Hippocampal formation (tissue), 2 donors: ENCODE measurements around the gene FAM53B.
"Not testable (repeated sequence)": the region's sequence is repeated elsewhere in the genome, so short reads cannot be mapped to it uniquely, and the experiment has no call there.

Experiments used
- DNase-seq, 2 donors: peaks; one replicate each; lab custom pipeline; 2025; lab: John Stamatoyannopoulos, UW

Gene FAM53B

DNA sequence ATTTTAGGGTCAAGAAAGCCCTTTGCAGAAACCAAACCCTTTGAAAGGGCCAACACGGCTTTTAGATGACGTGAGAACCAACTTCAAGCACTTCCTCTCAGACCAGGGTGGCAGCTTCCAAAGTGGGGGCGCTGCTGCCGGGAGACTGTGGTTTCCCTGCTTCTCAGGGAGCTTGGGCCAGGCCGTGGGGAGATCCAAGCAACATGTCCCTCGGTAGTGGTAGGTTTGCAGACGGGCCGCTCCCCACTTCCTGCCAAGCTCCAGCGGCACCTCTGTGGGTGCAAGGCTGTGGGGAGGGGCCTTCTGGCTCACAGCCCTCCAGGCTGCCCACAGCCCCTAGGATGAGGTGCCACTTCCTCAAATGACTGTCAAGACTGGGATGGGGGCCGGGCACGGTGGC lies 132.4 kb downstream of the FAM53B start:
- no peak for DNase-seq

DNA sequence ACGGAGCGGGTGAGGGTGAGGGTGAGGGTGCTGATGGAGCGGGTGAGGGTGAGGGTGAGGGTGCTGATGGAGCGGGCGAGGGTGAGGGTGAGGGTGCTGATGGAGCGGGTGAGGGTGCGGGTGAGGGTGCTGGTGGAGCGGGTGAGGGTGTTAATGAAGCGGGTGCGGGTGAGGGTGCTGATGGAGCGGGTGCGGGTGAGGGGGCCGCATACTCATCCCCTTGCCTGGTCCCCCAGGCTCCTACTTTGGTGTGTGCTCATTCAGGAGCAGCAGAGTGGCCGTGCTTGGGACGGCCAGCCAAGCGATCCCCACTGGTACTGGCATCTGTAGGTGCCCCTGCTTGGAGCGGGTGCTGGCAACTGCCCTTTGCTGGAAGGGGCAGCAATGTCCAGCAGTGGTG lies 133.3 kb downstream of the FAM53B start:
- not testable (repeated sequence) for DNase-seq

DNA sequence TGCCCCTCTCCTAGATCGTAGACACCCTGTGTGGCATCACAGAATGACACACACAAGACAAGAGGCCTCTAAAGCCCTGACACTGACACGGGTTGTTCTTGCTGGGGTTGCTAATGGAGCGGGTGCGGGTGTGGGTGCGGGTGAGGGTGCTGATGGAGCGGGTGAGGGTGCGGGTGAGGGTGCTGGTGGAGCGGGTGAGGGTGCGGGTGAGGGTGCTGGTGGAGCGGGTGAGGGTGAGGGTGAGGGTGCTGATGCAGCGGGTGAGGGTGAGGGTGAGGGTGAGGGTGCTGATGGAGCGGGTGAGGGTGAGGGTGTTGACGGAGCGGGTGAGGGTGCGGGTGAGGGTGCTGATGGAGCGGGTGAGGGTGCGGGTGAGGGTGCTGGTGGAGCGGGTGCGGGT lies 134.0 kb downstream of the FAM53B start:
- DNase-seq: not testable (repeated sequence)

DNA sequence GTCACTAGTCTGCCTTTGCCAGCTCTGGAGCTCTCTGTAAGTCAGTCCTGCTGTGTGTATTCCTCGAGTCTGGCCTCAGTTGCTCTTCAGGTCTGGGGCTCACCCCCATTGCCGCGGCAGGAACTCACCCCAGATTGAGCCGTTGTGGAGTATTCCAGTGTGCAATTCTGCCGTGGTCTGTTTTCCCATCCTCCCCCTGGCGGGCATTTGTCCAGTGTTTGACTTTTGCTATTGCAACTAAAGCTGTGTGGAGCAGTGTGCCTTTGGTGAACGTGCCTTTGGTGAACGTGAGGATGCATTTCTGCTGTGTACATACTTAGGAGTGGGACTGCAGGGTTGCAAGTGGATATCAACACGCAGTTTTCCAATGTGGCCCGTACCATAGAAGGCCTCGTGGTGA lies 134.5 kb downstream of the FAM53B start:
- DNase-seq: no peak

DNA sequence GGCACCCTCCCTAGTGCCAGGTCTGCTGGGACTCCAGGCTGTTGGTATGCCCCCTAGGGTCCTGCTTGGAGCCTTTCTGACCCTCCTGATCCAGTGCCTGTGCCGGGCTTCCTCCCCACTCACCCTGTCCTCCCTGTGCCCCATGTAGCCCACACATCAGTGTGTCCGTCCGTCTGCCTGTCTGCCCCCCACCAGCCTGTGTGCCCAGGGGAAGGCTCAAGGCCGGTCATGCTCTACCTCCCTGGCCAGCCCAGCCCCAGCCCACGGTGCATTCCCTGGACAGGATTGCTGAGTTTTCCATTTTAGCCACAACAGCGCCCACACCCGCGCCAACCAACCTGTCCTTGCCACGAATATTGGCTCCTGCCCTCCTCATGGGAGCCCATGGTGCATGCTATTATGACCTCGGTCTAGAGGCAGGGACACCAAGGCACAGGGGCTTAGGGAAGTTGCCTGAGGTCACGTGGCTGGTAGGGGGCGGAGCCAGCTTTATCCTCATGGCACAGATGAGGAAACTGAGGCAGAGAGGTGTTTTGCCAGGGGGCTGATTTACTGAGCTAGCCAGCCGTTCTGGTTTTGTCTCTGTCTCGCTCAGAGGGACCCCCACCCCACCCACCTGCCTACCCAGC lies 136.0 kb downstream of the FAM53B start:
- no peak for DNase-seq

DNA sequence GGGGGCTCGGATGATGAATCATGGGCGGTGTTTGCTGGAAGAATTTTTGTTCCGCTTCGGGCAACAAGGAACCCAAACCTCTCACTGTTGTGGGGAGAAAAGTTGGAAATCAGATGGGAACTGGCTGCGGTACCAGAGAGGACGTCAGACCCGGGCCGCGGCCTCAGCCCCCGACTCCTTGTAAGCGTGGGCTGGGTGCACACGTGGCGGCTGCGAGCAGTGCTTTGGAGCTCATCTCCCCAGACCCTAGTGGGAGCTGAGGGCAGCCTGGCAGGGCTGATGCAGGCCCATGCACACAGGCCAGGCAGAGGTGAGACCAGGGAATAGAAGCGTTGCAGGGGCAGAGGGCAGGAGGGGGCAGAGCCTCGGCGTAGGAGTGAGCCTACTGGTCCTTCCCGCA lies 136.5 kb downstream of the FAM53B start:
- DNase-seq: no peak

DNA sequence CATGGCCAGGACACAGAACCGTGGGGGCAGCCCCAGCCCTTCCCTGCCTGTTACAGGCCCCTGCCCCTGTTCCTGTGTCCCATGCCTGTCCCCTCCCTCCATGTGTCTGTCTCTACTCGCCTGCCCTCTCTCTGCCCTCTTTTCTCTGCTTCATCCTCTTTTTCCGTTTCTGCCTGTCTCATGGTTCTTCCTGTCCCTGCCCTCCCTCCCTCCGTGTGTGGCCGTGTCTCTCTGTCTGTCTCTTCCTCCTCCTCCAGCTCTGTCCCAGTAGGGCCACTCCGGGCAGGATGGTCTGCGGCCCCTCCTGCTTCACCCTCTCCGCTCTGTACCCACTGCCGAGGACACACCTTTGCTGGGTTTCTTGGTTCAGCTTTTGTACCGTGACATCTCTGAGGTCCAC lies 137.4 kb downstream of the FAM53B start:
- DNase-seq: no peak

DNA sequence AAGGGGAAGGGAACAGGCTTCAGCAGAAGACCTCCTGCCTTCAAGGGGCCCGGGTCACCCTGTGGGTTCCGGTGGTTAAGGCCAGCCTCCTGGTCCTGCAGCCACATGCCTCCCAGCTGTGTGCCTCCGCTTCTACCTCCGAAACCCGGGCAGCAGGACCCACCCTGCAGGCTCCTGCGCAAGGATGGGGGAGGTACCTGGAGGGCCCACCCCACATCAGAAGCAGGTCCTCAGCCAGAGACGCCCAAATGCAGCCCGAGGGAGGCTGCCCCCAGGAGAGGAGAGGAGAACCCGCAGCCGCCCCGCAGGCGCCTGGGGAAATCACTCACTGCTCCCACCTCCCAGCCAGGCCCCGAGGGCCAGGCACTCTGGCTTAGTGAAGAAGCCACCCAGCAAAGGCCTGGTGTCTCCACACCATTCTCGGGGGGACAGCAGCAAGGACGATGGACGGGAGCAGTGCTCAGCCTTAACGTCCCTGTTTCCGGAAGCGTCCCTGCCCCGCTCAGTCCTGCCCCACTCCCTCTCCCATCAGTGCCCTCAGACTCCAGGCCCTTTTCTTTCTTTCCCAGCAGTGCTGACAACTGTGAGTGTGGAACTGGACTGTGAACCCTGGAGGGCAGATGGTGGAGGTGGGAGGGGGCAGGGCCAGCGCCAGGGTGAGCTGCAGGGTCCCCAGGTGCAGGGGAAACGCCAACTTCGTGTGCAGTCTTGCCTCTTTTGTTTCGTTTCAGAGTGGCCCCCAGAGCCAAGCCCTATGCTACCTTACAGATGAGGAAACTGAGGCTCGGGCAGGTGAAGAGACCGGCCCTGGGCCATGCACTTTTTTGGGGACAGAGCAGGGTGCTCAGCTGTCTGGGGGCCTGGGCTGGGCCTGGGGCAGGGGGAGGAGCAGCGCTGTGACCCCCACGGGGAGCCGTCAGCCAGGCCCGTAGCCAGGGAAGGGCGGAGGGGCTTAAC lies 138.0 kb downstream of the FAM53B start:
- DNase-seq: no peak

DNA sequence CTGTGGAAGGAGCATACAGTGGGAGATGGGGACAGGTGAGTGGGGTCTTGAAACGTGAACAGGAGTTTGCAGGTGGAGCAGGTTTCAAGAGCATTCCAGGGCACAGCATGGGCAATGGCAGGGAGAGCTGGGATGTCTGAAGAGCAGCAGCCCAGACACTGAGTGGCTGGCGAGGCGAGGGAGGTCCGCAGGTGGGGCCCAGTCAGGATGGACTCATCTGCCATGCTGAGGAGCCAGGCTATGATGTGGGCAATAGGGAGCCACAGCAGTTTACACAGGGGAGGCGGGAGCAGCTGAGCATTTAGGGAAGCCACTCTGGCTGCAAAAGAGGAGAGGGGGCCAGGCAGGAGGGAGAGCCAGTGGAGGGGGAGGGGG lies 138.7 kb downstream of the FAM53B start:
- DNase-seq: no peak

DNA sequence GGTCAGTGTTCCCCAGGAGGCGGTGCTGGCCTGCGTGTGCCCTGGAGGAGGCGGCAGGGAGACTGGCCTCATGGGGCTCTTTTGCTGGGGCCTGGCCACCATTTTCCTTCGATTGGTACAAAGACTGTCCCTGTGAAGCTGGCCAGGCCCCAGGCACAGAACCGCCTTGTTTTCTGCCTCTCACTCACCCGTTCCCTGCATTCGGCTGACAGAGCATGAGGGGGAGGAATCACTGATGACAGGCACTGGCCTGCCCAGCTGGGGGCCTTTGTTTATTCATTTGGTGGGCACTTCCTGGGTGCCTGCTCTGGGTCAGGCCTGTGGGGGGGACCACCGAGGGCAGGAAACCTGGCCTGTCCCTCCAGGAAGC lies 139.2 kb downstream of the FAM53B start:
- peak; percentile 79 to 87 for DNase-seq

DNA sequence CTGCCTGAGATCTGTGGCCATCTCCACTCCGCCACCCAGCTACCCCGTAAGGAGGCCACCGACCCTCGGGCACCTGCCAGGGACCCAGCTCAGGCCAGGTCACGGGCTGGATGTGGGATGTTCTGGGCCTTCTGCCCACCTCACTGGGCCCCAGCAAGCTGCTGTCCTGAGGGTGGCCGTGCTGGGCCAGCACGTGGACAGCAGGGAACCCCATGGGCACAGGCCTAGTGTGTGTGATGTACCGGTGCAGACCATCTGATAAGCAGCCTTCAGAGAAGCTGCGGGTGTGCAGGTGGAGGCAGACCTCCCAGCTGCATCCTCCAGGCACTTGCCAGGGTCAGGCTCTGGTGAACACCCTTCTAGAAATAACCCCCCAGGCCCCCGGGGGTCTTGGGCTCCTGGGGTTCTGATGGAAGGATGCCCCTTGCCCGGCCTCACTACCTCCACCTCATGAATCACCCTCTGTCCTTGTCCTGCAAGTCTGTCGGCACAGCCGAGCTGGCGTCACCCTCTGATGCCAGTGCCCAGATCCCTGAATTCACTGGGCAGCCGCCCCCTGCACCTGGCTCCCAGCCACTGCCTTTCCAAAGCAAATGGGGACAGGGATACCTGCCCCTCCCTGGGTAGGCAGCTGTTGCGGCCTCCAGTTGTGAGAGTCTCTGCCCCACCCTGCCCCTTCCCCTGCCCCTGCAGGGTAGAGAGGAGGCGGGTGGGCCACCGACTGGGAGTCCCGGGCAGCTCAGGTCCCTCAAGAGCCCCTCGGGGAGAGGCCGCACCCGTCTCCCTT lies 139.8 kb downstream of the FAM53B start:
- no peak for DNase-seq

DNA sequence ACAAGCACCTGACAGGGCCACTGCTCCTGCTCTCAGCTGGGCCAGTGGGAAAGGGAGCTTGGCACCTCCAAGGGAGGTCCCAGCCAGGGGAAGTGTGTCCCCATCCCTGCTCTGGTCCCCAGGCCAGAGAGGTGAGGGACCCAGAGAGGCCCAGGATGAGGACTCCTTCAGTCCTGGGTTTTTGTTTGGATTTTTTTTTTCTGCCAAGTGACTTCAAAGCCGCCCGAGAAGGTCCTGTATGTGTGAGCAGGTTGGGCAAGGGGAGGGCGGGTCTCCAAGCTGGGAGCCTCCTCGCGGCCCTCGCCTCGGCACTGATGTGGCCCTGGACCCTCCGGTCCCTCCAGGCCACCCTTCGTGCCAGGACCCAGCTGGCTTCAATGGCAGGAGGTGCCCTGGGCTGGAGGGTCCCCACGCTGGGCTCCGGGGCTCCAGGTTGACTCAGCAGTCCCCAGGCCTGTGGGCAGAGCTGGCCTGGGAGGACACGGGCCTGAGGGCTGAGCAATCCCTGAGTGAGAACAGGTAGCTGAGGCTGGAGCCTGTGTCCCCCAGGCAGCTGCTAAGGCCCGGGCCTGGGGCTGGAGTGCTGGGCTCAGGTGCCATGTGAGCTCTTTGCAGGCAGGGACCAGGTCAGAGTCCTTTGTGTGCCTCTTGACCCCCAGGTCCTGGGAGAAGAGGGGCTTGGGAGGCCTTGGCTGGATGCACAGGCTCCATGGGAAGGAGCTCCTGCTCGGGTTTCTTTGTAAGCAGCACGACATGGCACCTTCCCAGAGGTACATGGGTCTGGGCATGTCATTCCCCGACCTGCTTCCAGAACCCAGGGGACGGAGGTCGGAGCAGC lies 140.6 kb downstream of the FAM53B start:
- no peak for DNase-seq

DNA sequence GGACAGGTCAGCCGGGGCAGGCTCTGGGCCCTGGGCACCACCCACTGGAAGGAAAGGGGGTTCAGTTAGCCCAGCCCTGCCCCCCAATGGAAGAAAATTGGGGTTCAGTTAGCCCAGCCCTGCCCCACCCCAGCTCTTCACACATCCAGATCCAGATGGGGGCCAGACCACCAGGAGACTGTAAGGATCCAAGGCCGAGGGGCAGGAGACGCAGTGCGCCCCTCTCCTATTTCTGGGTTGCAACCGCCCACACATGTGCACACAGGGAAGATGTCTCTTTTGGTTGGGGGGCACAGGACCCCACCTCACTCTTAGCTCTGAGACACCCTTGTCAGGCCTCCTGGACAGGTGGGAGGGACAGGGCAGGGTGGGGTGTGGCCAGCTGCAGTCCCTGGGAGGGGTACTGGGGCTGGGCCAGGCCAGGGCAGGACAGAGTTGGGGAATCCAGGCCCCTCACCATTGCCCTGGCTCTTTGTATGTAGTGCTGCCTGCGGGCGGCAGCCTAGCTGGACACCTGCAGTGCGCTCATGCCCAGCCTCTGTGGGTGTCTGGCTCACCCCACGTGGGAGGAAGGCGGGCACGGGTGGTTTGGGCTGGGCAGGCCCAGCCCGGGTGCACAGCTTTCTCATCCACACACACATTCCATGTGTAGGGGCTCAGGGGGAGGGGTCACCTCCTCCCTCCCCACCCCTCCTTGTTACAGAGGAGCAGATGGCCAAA lies 141.4 kb downstream of the FAM53B start:
- DNase-seq: no peak

DNA sequence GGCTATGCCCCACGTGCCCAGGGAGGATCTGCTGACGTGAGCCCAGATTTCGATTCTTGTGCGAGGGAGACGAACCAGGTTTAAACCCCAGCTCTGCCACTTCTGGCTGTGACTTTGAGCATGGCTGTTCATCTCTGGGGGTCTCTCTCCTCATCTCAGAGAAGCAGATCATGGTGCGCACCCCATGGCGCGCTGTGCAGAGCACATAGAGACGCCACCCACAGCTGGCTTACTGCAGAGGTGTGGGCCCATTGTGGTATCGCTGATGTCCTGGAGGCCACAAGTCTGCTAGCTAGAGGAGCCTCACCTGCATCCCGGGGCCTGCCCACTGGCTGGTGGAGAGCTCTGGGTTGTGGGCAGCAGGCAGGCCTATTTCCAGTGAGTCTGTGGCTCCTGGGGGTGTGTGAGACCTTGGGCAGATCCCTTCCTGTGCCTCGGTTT lies 142.0 kb downstream of the FAM53B start:
- no peak for DNase-seq

DNA sequence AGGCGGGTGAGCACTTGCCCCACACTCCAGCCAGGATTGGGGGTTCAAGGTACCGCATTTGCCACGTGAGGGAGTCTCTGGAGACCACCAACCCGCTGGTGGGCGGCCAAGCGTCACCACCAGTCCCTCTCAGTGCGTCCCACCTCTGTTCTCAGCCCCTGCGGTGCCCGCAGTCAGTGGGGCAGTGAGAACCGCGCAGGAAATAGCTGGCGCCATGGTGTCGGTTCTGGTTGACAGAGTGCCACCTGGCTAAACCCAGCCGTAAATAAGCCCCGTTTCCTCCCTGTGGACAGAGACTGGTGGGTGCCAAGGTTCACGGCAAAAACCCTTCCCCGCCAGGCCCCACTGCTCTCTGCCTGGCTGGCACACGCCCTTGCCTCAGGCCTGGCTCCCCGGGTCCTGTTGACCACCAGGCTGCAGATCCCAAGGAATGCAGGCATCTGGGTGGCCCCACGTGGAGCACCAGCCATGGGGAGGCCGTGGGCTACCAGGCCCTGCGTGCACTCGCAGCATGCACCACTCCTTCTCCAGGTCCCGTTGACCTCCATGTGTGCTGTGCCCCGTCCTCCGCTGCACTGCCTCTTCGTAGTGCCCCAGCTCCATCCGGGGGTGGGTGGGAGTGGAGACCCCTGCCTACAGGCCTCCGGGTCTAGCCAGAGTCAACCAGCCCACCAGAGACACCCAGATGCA lies 142.6 kb downstream of the FAM53B start:
- DNase-seq: no peak

DNA sequence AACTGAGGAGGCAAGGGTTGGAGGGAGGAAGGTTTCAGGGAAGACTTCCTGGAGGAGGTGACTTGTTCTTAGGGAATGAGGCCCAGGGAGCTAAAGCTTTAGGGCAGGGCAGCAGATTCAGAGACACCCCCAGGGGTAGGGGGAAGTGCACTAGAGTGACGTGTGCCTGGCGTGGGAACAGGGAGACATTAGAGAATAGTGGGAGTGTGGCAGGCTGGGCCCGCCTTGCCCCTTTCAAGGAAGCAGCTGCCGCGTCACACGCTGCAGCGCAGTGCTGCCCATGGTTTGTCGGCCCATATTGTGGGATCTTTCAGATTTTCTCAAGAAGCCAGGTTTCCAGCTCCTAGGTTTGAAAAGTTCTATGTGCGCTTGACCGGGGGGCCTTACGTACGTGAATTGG lies 143.2 kb downstream of the FAM53B start:
- DNase-seq: no peak

DNA sequence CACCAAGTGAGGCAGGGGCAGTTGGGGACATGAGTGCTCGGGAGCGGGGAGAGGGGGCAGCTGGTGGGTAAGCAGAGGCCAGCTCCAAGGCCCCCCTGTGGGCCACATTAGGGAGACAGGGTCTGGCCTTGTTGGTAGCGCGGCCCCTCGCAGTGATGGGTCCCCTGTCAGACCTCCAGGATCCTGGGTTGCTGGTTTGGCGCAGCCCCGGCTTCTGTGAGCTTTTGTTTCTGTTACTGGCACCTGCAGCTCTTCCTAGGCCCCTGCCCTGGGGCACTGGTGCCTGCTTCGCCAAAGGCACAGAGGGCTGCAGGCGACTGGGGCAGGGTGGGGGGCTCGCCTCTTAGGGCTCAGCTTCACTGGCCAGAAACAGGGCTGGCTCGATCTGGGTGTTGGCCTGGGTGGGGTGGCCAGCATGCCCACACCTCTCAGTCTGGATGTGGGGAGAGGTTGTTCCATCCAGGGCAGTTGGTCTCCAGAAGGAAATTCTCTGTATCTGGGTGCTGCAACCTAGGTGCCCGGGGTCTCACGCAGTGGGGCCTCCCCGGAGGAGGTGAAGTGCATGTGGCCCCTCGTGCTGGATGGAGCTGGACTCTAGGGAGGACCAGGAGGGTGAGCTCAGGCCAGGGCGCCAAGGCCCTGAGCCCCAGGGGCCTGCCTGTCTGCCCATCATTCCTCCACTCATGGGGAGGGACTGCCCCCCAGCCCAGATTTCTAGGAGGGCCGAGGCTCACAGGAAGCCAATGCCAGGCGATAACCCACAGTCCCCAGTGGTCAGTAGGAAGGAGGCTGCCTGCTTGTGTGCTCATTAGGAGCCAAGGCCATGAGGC lies 143.9 kb downstream of the FAM53B start:
- DNase-seq: no peak

DNA sequence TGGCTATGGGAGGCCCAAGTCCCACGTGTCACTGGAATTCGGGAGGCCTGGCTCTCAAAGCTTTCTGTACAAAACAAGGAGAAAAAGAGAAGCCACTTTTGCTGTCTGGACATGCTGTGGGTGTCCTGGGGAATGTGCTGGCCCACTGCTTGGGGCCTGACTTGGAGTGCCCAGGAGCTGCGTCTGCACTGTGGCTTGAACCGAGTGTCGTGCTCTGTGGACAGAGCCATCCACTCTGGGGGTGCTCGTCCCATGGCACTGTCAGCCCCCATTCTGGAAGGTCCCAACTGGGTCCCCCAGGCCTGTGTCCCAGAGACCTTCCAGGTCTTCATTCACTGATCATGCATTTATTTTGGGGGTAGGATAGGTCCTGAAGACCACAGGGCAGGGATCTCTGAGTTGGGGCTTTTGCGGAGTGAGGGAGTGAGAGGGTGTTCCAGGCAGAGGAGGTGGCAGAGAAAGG lies 144.6 kb downstream of the FAM53B start:
- DNase-seq: no peak
